Body of pancreas (tissue), 4 donors: ENCODE measurements around the gene CAMTA1. TPM values are rescaled to one million over a fixed set of nuclear protein-coding genes. Genes with fewer than 3 reads are reported as not detected.

ENCODE experiments used
- ATAC-seq: fragments of 150-250 bp; one replicate; pipeline ENCODE4 v1.9.1; 2016
- DNase-seq, 4 donors: peaks; one replicate each; pipeline ENCODE4 v3.0.0-alpha.2; 2019
- H3K27ac ChIP-seq, 4 donors: fragments of 200-600 bp; sonication (generic); 1 replicate in 3 of 4; 2 replicates in 1 of 4; pipeline versions ENCODE4 v1.5.1 to v1.6.1; 2016 to 2019; ENCODE audit warnings: mild to moderate bottlenecking in 1 of 4, mixed read lengths in 1 of 4, moderate library complexity in 1 of 4
- H3K27me3 ChIP-seq, 2 donors: fragments of 200-600 bp; sonication (generic); one replicate each; pipeline ENCODE4 v1.6.0; 2016; ENCODE audit warnings: mild to moderate bottlenecking in 1 of 2
- H3K36me3 ChIP-seq, 2 donors: fragments of 200-600 bp; sonication (generic); replicated peaks in 1 of 2; 2 replicates each; pipeline ENCODE4 v1.5.1; 2016; ENCODE audit warnings: low read depth in 2 of 2; ENCODE audit not compliant: insufficient read depth in 1 of 2
- H3K4me1 ChIP-seq: fragments of 200-600 bp; sonication (generic); one replicate; pipeline ENCODE4 v1.6.0; 2016
- H3K4me3 ChIP-seq, 2 donors: fragments of 200-600 bp; sonication (generic); 1 replicate in 1 of 2; 2 replicates in 1 of 2; pipeline ENCODE4 v1.5.1; 2016 to 2019
- H3K9me3 ChIP-seq, 3 donors: fragments of 200-600 bp; sonication (generic); 1 replicate in 2 of 3; 2 replicates in 1 of 3; pipeline ENCODE4 v1.5.1; 2016
- POLR2A ChIP-seq, 3 donors: fragments of 450-650 bp; IDR thresholded peaks; one replicate each; pipeline ENCODE4 v1.6.1; 2016; ENCODE audit warnings: antibody characterized with exemption in 3 of 3, mild to moderate bottlenecking in 2 of 3
- WGBS, 2 donors: methylation state at CpG; one replicate each; pipeline ENCODE4 v1.1.5; 2017; 5-methylcytosine and 5-hydroxymethylcytosine counted together
- intact Hi-C: fragments of 100-400 bp; cut with DNase I; formaldehyde crosslinking; loops from one replicate; pipeline ENCODE4 v1.15.1; 2023
- total RNA-seq, 2 donors: library from RNA; depleted of rRNA; stranded (reverse); fragments of >200 nt; gene quantifications; one replicate each; pipeline ENCODE4 v1.1.0, GENCODE V29; 2016
- TF ChIP-seq, protein P1 (sequence below), 7 experiments: fragments of 450-650 bp in 4 of 7; fragments of 200-600 bp in 3 of 7; sonication (generic) in 3 of 7; IDR thresholded peaks; one replicate each; pipeline ENCODE4 v1.5.1; 2016 to 2019; ENCODE audit warnings: antibody characterized with exemption in 7 of 7

Gene CAMTA1
- total RNA-seq, 2 donors from 2014 or later, result 36.3 to 59.7 TPM

DNA sequence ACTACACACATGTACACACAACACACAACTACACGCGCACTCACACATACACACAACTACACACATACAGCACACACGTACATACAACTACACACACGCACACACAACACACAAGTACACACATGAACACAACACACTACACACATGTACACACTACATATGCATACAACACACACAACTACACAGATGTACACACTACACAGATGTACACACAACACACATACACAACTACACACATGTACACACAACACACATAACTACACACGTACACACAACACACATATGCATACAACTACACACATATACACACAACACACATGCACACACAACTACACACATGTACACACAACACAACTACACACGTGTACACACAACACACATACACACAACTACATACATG is 318.6 kb downstream of the CAMTA1 start:
- Histone ChIP-seq H3K27ac (no peak overlapping the region), H3K36me3 (no peaks in the 10 kb centered on the region), H3K9me3 (no peaks in the 10 kb centered on the region), H3K4me1 (peaks cover 3% of the 10 kb centered on the region), H3K27me3 (no peaks in the 10 kb centered on the region), H3K4me3 (no peak overlapping the region)
- intact Hi-C loops, result no loop called here
- WGBS, 2 donors, result 65 to 67% methylated on average over 6 of the region's 6 CpGs
- DNase-seq, result no peak
- ATAC-seq, result no peak
- TF ChIP-seq POLR2A (IDR thresholded peaks at IDR 0.05), result no peak
- TF ChIP-seq, protein P1, sequence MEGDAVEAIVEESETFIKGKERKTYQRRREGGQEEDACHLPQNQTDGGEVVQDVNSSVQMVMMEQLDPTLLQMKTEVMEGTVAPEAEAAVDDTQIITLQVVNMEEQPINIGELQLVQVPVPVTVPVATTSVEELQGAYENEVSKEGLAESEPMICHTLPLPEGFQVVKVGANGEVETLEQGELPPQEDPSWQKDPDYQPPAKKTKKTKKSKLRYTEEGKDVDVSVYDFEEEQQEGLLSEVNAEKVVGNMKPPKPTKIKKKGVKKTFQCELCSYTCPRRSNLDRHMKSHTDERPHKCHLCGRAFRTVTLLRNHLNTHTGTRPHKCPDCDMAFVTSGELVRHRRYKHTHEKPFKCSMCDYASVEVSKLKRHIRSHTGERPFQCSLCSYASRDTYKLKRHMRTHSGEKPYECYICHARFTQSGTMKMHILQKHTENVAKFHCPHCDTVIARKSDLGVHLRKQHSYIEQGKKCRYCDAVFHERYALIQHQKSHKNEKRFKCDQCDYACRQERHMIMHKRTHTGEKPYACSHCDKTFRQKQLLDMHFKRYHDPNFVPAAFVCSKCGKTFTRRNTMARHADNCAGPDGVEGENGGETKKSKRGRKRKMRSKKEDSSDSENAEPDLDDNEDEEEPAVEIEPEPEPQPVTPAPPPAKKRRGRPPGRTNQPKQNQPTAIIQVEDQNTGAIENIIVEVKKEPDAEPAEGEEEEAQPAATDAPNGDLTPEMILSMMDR (IDR thresholded peaks at IDR 0.05), result no peak

DNA sequence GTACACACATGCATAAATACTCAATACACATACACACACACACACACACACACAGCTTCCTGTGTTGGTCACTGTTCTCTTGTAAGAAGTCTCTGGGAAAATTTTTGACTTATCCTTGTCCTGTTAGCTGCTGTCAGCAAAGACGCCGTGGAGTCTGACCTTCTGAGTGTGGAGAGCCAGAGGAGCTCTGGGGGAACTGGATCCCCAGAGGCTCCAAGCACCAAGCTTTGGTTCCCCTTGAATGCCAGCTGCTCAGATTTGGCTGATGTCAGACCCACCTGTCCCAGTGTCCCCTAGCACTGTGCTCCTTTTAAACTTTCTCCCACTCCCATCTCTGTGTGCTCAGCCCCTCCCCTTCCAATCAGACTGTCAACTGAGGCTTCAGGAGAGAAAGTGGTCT is 319.1 kb downstream of the CAMTA1 start:
- H3K27me3 ChIP-seq, result no peaks in the 10 kb centered on the region
- DNase-seq (peak in 1 of 4 donors; percentile 8), ATAC-seq (no peak)
- peaks cover 3% of the 10 kb centered on the region for H3K4me1 ChIP-seq
- no peak overlapping the region for H3K27ac ChIP-seq
- H3K4me3 ChIP-seq, result no peak overlapping the region
- no peak for TF ChIP-seq POLR2A (IDR thresholded peaks at IDR 0.05)
- TF ChIP-seq, protein P1 (IDR thresholded peaks at IDR 0.05), result no peak
- no peaks in the 10 kb centered on the region for H3K36me3 ChIP-seq
- intact Hi-C loops, result no loop called here
- H3K9me3 ChIP-seq, result no peaks in the 10 kb centered on the region
- 0 to 22% methylated on average over 2 of the region's 2 CpGs for WGBS, 2 donors

DNA sequence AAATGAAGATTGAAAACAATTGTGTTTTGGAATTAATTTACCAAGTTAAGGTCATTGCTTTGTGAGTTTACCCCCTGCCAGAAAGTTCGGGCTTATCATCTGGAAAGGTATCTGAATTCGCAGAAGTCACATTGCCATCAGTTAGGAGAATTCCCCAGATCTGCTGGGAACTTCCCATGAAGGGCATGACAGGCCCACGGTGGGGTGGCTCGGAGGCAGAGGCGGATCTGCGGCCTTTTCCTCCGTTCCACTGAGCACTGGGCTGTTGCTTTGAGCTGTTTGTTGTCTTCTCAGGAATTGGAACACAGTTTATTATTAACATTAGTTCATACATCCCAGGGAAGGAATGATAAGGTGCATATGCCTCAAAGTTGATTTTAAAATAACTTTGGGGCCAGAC is 320.0 kb downstream of the CAMTA1 start:
- H3K9me3 ChIP-seq, result no peaks in the 10 kb centered on the region
- no peak for TF ChIP-seq POLR2A (IDR thresholded peaks at IDR 0.05)
- TF ChIP-seq, protein P1 (IDR thresholded peaks at IDR 0.05), result no peak
- DNase-seq, result no peak
- H3K27me3 ChIP-seq, result no peaks in the 10 kb centered on the region
- no peak overlapping the region for H3K4me3 ChIP-seq
- 22 to 28% methylated on average over 6 to 7 of the region's 7 CpGs for WGBS, 2 donors
- intact Hi-C loops, result no loop called here
- no peaks in the 10 kb centered on the region for H3K36me3 ChIP-seq
- H3K27ac ChIP-seq, result no peak overlapping the region
- peaks cover 3% of the 10 kb centered on the region for H3K4me1 ChIP-seq
- ATAC-seq, result no peak

DNA sequence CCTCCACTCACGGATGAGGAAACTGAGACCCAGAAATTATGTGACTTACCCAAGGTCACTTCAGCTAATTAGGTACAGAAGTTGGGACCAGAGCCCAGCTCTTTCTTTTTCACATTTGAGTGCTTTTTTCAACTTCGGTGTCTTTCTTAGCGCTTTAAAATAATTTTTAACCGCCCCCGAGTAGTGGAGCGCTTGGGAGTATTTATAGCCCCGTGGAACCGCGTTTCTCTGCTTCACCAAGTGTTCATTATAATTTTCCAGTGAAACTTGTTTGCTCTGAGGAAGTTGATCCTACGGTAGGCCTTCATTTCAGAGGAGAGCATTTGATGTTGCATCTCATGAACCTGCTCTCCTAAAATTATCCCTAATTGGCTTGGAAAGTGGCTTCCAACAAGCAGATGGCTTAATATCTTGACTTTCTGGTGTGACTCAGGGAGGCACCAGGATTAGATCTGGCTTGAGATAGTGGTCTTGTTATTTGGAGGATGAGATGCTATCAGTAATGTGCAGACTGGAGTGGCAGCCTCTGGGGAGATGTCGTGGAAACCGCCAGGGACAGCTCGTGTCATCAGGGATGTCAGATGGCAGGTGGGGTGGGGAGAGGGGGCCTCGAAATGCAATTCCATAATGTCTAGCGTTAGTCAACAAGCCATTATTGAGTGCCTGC is 321.3 kb downstream of the CAMTA1 start:
- WGBS, 2 donors, result 84 to 86% methylated on average over 15 of the region's 15 CpGs
- Histone ChIP-seq H3K4me3 (no peak overlapping the region), H3K27ac (no peak overlapping the region), H3K9me3 (no peaks in the 10 kb centered on the region), H3K27me3 (no peaks in the 10 kb centered on the region), H3K4me1 (peaks cover 3% of the 10 kb centered on the region), H3K36me3 (no peaks in the 10 kb centered on the region)
- DNase-seq (no peak), ATAC-seq (no peak)
- TF ChIP-seq POLR2A (IDR thresholded peaks at IDR 0.05), result no peak
- TF ChIP-seq, protein P1 (IDR thresholded peaks at IDR 0.05), result no peak
- intact Hi-C loops, result no loop called here
